GM19452 (cell line): Measurements from ENCODE around the gene BSDC1.
A peak's percentile ranks its signal among the peaks of the same experiment; 100 is the strongest.

Source experiments
- ATAC-seq: cut with Tn5 transposase; IDR thresholded peaks from one replicate; pipeline ENCODE4 v1.9.1; 2021; ENCODE audit not compliant: unreplicated experiment

Gene BSDC1

DNA sequence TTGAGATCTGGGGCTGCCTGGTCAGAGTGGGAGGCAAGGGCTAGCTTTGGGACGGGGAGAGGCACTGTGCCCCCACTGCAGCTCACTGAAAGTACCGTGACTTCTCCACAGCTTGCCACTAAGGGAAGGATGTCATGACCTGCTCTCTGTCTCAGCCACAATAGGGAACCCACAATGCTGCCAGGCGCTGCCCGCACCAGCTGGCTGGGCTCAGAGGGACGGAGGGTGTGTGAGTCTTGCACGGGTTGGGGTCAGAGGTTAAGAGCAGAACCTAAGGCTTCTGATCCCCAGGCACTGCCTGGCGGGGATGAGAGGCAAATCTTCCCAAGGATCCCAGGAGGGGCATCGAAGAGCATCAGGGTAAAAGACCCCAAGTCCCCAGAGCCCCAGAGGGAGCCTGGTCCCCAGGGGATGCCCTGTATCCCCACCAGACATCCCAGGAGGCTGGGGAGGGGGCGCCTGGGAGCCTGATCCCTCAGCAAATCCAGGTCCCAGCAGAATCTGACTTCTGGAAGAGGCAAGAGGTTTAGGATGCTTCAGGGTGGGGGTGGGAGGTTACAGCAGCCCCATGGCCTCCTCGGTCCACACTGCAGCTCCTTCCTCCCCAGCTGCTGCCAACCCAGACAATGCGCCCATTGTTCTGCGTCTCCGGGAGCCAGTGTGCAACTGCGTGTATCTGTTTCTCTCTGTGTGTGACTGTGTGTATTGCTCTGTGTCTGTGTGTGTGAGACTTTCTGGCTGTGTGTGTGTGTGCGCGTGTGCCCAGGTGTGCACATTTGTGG is 56.2 kb downstream of the BSDC1 start:
- no peak for ATAC-seq

DNA sequence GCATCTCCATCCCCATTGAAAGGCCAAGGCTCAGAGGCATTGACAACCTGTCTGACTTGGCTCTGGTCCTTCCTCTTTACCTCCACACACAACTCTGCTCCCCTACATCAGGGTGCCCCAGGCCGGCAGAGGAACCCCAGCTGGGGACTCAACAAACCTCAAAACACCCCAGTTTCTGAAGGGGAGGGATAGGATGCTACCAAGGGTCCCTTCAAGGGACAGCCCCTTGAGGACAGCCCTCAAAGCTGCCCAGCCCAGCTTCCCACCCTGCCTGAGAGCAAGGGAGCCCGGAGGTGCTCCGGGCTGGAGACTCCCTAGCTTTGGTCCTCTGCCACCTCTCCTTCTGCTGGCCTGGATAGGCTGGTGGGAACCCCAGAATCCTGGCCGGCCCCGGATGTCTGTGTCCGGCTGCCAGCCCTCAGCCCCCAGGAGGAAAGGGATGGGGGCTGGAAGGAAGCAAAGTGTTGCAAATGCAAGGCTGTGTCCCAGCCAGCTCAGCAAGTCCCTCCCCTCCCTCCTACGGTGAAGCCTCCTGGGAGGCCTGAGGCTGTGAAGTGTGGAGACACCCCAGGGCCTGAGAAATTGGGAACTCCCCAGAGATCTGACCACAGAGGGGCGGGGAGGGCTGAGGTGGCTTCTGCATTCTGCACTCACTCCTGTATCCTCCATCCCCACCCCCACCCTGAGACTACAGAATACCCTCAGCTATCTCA is 57.1 kb downstream of the BSDC1 start:
- no peak for ATAC-seq

DNA sequence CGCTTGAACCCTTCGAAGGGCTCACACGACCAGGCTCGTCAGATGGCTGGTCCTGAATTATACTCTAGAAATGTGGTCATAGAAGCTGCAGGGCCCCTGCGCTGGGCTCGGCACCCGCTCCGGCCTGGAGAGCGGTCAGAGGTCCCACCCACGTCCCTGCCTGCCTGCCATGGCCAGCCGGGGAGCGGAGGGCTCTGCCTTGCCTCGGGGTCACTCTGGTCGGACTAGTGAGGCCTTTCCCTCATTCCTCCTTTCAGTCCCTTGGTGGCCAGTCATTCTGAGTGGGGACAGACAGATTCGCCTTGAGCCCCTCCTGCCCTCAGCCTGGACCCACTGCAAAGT is 57.7 kb downstream of the BSDC1 start:
- no peak for ATAC-seq

DNA sequence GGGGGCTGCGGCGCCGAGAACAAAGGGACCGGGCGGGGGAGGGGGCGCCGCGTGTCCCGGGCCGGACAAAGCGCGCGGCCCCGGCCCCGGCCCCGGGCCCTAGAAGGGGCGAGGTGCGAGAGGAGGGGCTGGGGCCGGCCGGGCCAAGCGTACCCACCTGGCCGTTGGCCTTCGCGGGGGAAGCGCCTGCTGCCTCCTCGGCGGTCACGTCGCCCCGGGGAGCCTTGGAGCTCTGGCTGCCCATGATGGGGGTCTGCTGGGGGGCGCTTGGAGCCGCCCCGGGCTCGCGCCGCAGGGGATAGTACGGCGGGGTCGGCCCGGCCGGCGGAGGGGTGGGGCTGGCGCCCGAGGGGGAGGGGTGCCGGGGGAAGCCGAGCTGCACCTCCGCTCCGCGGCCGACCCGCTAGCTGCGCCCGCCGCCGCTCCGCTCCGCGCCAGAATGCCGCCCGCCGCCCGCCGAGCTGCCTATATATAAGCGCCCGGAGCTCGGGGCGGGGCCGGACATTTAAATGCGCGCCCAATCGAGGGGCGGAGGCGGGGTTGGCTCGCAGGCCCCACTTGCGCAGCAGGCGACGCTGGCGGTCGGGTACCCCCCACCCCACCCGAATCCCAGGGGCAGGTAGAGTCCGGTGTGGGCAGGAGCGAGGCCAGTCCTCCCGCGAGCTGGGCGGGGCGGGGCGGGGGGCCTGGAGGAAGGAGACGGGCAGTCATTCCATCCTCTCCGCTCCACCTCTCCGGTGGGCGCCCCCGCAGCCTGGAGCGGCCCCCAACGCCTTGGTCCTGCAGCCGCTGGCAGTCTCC is 58.3 kb downstream of the BSDC1 start, which contains the start of gene MARCKSL1:
Gene MARCKSL1 (minus strand): TSS at position 444 of the 801 bp plus-strand sequence. CDS start 200 bp downstream, at position 244.
- peak; percentile 36 for ATAC-seq

DNA sequence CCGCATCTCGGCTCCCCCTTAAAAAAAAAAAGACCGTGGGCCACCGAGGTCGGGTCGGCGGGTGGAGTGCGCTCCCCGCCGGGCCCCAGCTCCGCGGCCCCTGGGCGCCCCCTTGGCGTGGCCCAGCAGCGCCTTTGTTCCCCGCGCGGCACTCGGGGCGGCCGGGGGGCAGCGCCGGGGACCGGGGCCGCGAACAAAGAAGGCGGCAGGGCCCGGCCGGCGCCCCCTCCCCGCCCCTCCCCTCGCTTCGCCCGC is 58.8 kb downstream of the BSDC1 start:
- ATAC-seq: no peak

DNA sequence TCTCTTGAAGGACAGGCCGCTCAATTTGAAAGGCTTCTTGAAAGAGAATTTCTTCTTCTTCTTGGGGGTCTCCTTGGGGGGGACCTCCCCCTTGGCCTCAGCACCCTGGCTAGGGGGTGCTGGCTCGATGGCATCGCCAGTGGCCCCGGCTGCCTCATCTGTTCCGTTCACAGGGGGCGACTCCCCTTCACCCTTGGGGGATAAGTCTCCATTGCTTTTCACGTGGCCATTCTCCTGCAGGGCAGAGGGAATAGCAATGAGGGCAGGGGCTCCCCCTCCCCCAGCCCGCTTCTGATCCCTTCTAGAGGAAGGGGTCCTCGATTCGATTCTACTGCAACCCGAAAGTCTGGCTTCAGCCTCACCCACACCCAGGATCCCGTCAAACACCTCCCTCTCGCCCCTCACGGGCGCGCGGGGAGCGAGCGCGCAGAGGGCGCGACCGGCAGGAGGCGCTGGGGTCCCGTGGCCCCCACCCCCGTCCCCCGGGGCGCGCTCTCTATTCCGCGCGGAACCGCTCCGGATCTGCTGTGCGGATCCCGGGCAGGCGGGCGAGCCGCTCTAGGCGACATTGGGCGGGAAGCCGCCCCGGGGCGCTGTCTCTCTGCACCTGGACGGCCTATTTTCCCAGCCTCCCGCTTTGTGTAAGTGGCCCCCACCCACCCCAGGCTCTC is 59.2 kb downstream of the BSDC1 start:
- no peak for ATAC-seq

DNA sequence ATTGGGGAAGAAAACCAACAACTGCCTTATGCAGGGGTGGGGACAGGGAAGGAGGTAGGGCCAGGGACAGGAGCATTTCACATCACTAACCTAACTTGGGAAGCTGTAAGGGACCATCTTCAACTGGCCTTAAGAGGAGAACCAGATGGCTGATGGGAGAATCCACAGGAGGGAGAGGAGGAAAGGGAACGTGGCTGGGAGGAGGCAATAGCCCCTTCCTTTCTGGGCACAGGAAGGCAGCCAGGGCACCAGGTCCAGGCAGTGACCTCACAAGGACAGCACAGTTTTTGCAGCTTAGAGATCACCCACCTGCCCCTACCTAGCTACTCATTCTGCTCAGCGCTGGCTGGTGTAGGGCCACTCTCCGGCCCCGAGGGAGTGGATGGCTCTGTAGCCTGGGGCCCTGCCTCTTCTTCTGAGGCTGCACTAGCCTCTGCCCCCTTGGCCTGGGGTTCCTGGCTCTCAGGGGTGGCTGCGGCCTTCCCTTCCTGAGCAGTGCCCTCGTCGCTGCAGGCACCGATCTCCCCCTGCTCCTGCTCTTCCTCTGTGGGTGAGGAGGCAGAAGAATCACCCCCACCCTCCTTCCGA is 59.9 kb downstream of the BSDC1 start:
- no peak for ATAC-seq

DNA sequence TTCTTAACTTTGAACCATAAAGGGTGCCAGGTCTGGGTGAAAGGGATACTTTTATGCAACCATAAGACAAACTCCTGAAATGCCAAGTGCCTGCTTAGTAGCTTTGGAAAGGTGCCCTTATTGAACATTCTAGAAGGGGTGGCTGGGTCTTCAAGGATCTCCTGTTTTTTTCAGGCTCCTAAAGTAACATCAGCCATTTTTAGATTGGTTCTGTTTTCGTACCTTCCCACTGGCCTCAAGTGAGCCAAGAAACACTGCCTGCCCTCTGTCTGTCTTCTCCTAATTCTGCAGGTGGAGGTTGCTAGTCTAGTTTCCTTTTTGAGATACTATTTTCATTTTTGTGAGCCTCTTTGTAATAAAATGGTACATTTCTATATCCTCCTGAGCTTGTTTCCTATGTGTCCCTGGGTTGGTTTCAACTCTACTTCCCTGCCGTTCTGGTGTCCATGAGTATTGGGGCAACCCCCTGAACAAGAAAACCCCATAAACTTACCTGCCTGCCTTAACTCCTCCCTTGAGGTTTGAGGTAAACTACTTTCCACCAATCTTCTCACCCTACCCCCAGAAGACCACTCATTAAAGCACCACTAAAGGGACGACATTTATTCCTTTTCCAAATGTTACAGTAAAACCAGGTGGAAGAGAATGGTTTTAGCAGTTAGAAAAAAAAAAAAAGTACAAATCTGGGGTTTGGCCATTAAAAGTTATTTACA is 60.8 kb downstream of the BSDC1 start:
- no peak for ATAC-seq

DNA sequence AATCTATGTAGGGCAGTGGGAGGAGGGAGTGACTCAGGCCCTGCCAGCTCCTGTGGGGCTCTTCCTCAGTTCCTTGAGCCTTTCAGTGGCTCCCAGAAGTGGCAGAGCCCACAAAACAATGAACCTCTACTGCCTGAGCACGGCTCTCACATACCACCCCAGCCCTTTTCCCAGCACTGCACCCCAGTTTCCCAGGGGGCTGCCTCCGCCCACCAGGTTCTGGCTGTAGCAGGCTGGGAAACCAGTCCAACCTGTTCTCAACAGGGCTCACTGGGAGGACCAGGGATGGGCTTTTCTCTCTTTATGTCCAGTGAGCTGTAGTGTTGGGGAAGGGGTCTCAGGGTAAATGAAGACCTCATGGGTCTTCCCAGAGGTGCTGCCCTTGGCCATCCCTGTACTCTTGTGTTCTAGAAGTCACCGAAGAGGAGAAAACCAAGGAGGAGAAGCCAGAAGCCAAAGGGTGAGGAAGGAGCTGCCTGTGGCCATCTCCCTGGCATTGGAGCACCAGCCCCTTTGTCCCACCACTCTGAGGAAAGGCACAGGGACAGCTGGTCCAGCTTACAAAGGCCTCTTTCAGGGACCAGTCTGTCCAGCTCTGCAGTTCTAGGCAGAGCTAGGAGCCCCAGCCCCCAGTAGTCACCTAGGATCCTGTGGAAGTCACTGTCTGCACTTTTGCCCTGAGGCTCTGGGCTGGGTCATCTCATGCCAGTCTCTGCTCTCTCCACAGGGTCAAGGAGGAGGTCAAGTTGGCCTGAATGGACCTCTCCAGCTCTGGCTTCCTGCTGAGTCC is 61.8 kb downstream of the BSDC1 start:
- ATAC-seq: no peak

DNA sequence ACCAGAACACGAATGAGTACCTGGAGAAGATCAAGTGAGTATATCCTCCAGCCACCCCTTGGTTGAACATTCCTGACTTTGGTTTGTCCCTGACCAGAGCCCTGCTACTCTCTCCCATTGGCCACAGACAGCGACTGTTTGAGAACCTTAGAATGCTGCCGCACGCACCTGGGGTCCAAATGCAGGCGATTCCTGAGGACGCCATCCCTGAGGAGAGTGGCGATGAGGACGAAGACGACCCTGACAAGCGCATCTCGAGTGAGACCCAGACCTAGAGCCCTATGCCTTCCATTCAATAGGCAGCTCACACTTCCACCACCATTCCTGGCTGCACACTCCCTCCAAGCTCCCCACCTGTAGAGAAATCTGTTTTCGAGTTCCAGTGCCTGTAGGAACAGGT is 62.7 kb downstream of the BSDC1 start:
- ATAC-seq: no peak

DNA sequence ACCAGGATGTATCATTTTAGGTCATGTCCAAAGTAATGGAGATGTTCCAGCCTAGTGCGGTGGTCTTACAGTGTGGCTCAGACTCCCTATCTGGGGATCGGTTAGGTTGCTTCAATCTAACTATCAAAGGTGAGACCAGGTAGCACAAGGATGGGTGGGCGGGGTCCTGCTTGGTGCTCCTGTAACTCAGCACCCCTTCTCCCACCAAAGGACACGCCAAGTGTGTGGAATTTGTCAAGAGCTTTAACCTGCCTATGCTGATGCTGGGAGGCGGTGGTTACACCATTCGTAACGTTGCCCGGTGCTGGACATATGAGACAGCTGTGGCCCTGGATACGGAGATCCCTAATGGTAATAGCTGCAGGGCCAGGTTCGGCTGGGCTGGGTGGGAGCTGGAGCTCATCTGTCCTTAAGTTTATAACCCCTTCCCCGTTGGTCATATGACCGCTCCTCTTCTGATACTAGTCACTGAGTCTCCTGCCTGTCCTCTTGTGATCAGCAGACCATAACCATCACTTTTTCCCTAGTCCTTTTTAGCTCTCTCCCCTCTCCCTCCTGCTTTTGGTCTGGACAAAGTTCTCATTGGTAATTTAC is 63.6 kb downstream of the BSDC1 start:
- ATAC-seq: no peak

DNA sequence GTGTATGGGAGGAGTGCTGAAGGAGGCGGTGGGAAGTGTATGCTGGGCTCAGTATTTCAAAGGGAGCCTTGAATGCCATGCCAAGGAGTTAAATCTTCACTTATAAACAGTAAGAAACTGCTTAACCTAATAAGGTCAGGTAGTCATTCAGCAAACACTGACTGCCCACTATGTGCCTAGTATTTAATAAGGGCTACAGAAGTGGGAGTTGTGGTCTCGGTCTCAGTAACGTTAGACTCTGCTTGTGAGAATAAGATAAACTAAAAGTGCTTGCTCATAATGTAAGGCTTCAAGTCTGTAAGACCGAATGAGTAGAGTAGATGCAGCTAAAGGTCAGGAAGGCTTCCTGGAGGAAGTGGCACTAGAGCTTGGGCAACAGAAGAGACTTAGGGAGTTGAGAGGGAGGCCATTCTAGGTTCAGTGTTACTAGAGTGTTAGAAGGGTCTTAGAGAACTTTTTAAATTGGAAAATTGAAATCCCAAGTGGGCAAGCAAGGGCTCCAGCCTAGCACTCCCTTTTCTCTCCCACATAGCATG is 64.2 kb downstream of the BSDC1 start:
- ATAC-seq: no peak

DNA sequence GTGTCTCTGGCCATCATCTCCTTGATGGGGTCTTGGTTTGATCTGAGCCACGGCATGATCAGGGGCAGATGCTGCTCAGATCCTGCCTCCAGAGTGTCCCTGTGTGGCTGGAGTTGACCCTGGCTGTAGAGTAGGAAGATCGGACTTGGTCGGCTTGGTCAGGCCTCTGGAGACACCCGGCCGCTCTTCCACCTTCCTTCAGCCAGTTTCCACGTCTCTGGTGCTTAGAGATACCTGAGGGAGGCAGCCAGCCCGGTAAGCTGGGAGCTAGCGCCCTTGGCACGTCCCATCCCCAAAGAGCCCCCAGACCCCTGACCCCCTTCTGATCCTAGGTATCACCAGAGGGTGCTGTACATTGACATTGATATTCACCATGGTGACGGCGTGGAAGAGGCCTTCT is 67.0 kb downstream of the BSDC1 start:
- no peak for ATAC-seq

DNA sequence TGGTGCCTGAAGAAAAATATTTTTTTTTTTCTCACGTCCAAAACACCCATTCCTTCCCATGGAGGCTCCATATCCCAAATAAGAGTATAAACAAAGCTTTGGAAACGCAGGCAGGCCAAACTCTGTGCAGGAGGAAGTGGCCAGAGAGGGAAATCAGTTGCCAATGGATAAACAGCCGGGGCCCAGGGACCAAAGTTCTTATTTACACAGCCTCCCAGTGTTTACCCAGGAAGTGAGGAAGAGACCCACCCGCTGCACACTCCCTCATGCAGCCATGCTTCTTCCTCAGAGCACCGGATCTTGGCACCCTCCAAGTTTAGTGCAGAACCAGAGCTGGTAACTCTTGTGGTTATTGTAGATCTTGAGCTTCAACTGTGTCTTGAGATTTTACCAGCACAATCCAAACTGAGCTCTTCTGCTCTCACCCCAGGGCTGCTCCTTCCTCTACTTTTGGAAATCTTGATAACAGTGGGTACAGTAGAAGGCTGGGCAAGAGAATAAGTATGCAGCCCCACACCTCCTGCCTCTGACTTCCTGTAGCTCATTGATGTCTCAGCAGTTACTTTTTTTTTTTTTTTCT is 72.4 kb downstream of the BSDC1 start:
- no peak for ATAC-seq

DNA sequence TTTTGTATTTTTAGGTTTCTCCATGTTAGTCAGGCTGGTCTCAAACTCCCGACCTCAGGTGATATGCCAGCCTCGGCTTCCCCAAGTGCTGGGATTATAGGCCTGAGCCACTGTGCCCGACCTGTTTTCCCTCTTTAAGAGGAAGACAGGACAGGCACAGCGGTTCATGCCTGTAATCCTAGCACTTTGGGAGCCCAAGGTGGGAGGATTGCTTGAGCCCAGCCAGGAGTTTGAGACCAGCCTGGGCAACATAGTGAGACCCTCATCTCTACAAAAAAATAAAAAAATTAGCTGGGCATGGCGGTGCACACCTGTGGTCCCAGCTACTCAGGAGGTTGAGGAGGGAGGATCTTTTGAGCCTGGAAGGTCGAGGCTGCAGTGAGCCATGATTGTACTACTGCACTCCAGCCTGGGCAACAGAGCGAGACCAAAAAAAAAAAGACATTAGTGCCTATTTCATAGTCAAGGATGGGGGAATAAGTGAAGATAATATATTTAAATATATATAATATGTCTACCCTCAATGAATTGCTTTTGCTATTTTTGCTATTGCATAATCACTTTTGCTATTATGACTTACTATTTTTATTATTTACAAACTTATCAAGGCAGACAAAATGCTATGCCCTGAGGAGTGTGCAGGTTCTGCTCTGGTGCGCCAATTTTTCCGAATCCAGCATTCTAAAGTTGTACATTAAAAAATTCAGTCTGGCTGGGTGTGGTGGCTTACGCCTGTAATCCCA is 75.9 kb downstream of the BSDC1 start:
- ATAC-seq: no peak

DNA sequence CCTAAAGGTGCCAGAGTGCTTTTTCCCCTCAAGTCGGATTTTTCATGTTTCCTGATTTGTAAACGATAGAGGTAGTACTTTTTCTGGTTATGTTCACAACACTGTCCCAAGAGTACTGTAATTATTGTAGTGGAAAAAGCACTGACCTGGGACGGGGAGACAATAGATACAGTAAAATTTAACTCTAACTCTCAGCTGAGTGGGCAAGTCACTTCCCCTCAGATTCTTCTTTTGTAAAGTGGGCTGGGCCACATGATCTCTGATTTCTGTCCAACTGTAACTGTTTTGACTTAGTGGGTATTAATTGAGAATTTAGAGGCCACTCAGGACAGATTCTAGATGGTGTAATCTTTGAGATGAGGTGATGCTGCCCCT is 77.4 kb downstream of the BSDC1 start:
- ATAC-seq: no peak
